Panc1 (cell line): ENCODE measurements around the gene NPAS3. TPM values are rescaled to one million over a fixed set of nuclear protein-coding genes. Genes with fewer than 3 reads are reported as not detected.

Source experiments
- ATAC-seq: fragments of 200-7000 bp; cut with Tn5 transposase; 2 replicates; pipeline ENCODE4 v1.9.1; 2020; ENCODE audit warnings: mild to moderate bottlenecking, moderate library complexity
- BruUV-seq: library from RNA; stranded (reverse); fragments of 400-500 nt; replicated peaks from 2 replicates; lab custom pipeline; 2021; lab: Mats Ljungman, UMichigan
- CTCF ChIA-PET: fragments of 300-600 bp; sonication (Branson Sonifier 250); formaldehyde crosslinking; loops from one replicate; lab custom pipeline; 2022; ENCODE audit warnings: antibody characterized with exemption; lab: Charles Lee
- POLR2A ChIA-PET: fragments of 300-600 bp; sonication (Branson Sonifier 250); formaldehyde crosslinking; loops from one replicate; lab custom pipeline; 2022; ENCODE audit warnings: antibody characterized with exemption; lab: Charles Lee
- DNase-seq: peaks from one replicate; pipeline ENCODE4 v3.0.0-alpha.2; 2010; ENCODE audit warnings: low read depth, low spot score
- H3K27ac ChIP-seq: 2 replicates; pipeline ENCODE4 v1.5.1; 2011; ENCODE audit warnings: mild to moderate bottlenecking, low read length, inconsistent platforms
- H3K27me3 ChIP-seq: fragments of 200-500 bp; sonication (Bioruptor generic); 2 replicates; pipeline ENCODE4 v1.6.0; 2014; ENCODE audit warnings: low read length, inconsistent platforms; ENCODE audit not compliant: control insufficient read depth, insufficient read depth
- H3K36me3 ChIP-seq: fragments of 200-500 bp; sonication (Bioruptor generic); 2 replicates; pipeline ENCODE4 v1.5.1; 2014; ENCODE audit warnings: inconsistent platforms, mild to moderate bottlenecking, low read length, moderate library complexity; ENCODE audit not compliant: control insufficient read depth, insufficient read depth
- H3K4me1 ChIP-seq: 2 replicates; pipeline ENCODE4 v1.5.1; 2011; ENCODE audit warnings: inconsistent platforms, mild to moderate bottlenecking, low read length, moderate library complexity; ENCODE audit not compliant: control insufficient read depth, insufficient read depth
- H3K4me3 ChIP-seq, 2 experiments: 2 replicates each; pipeline ENCODE4 v1.5.1; 2011 to 2012; ENCODE audit warnings: low read depth in 2 of 2, low read length in 2 of 2, mild to moderate bottlenecking in 2 of 2, inconsistent platforms in 1 of 2, moderate library complexity in 1 of 2
- H3K9me3 ChIP-seq: fragments of 200-500 bp; sonication (Bioruptor generic); 2 replicates; pipeline ENCODE4 v1.5.1; 2014; ENCODE audit warnings: low read depth, mild to moderate bottlenecking, inconsistent platforms, low read length, moderate library complexity; ENCODE audit not compliant: control insufficient read depth, insufficient read depth
- POLR2AphosphoS5 ChIP-seq: IDR thresholded peaks from 2 replicates; pipeline ENCODE4 v1.6.1; 2012; ENCODE audit warnings: mild to moderate bottlenecking, low read depth, low read length, moderate library complexity
- SIN3A ChIP-seq: IDR thresholded peaks from 2 replicates; pipeline ENCODE4 v1.6.1; 2012; ENCODE audit warnings: low read depth, mild to moderate bottlenecking, low read length, moderate library complexity, borderline replicate concordance; ENCODE audit not compliant: insufficient read depth
- TCF7L2 ChIP-seq: IDR thresholded peaks from 2 replicates; pipeline ENCODE4 v1.6.1; 2011; ENCODE audit warnings: mild to moderate bottlenecking, low read depth, low read length, inconsistent platforms
- in situ Hi-C: cut with HindIII; loops from 2 replicates; pipeline ENCODE4 v1.10.0; 2016; ENCODE audit warnings: low sequenced_read_pairs, low pct_unique_long_range_greater_than_20kb
- intact Hi-C: fragments of 100-400 bp; cut with micrococcal nuclease; formaldehyde crosslinking; loops from one replicate; pipeline ENCODE4 v1.10.0; 2022; ENCODE audit not compliant: unreplicated experiment
- total RNA-seq: library from RNA; stranded (reverse); gene quantifications from one replicate; pipeline ENCODE4 v1.2.1, GENCODE V29; 2021; ENCODE audit not compliant: unreplicated experiment
- TF ChIP-seq, protein P1 (sequence below), 2 experiments: IDR thresholded peaks; 2 replicates each; pipeline ENCODE4 v1.6.1; 2011 to 2012; ENCODE audit warnings: low read depth in 2 of 2, control low read depth in 1 of 2, low read length in 1 of 2, mild to moderate bottlenecking in 1 of 2, moderate library complexity in 1 of 2; ENCODE audit not compliant: insufficient read depth in 1 of 2
- TF ChIP-seq, protein P2 (sequence below): fragments of 450-650 bp; IDR thresholded peaks from 2 replicates; pipeline ENCODE4 v1.5.1; 2017; ENCODE audit warnings: mild to moderate bottlenecking

The NPAS3 gene
- total RNA-seq, 1 experiment from 2014 or later: 0.23 TPM

DNA sequence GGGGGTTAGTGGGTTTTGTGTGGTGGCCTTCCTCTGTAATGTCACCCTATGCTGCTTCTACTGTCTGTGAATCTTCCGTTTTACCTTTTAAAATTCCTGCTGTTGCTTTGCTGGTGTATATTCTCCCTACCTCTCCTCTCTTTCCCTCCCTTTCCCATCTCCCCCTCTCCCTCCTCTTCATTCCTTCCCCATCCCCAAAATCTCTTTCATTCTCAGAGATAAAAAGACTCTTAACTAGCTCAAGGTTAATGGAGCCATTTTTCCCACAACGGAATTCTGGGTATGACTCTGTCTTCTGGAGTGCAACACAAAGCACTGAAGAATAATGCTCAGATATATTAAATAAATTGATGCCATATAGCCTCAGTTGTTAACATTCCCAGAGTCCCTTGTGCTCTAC lies 864.1 kb downstream of the NPAS3 start:
- ATAC-seq: no peak
- in situ Hi-C loops: no loop called here
- no peak overlapping the region for H3K27ac ChIP-seq
- H3K4me3 ChIP-seq: no peak overlapping the region
- DNase-seq: no peak
- intact Hi-C loops: no loop called here
- H3K9me3 ChIP-seq: no peaks in the 10 kb centered on the region
- ChIA-PET POLR2A (no interaction called here), CTCF (interaction anchor here (0.7 kb wide), 1 partner anchor 11 kb away, joined by 4 read pairs; no protein-coding TSS in a partner anchor)
- no TSS peak for BruUV-seq
- TF ChIP-seq TCF7L2: no peak
- no peaks in the 10 kb centered on the region for H3K36me3 ChIP-seq
- no peaks in the 10 kb centered on the region for H3K4me1 ChIP-seq
- H3K27me3 ChIP-seq: no peaks in the 10 kb centered on the region

DNA sequence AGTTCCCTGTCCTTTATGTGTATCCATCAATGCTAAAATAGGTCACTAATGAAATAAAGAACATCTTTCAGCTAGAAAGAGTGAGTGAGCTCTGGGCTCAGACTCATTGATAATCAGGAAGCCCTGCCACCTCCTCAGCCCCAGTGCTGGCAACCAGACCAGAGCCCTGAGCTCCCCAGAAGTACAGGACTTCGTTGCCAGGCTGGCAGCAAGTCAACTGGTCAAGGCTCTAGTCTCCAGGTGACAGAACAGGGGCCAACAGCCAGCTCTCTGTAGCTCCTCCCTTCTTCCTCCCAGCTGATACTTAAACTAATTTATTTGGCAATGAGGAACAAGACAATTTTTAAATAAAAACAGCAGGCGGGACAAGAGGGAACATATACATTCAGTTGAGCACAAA lies 866.9 kb downstream of the NPAS3 start:
- Histone ChIP-seq H3K9me3 (no peaks in the 10 kb centered on the region), H3K4me1 (no peaks in the 10 kb centered on the region), H3K4me3 (no peak overlapping the region), H3K27ac (no peak overlapping the region), H3K36me3 (no peaks in the 10 kb centered on the region), H3K27me3 (no peaks in the 10 kb centered on the region)
- DNase-seq (no peak), ATAC-seq (no peak)
- ChIA-PET POLR2A (no interaction called here), CTCF (no interaction called here)
- intact Hi-C loops: no loop called here
- in situ Hi-C loops: no loop called here
- BruUV-seq: no TSS peak
- no peak for TF ChIP-seq POLR2AphosphoS5
- TF ChIP-seq TCF7L2: no peak
- no peak for TF ChIP-seq SIN3A
- TF ChIP-seq, protein P1, sequence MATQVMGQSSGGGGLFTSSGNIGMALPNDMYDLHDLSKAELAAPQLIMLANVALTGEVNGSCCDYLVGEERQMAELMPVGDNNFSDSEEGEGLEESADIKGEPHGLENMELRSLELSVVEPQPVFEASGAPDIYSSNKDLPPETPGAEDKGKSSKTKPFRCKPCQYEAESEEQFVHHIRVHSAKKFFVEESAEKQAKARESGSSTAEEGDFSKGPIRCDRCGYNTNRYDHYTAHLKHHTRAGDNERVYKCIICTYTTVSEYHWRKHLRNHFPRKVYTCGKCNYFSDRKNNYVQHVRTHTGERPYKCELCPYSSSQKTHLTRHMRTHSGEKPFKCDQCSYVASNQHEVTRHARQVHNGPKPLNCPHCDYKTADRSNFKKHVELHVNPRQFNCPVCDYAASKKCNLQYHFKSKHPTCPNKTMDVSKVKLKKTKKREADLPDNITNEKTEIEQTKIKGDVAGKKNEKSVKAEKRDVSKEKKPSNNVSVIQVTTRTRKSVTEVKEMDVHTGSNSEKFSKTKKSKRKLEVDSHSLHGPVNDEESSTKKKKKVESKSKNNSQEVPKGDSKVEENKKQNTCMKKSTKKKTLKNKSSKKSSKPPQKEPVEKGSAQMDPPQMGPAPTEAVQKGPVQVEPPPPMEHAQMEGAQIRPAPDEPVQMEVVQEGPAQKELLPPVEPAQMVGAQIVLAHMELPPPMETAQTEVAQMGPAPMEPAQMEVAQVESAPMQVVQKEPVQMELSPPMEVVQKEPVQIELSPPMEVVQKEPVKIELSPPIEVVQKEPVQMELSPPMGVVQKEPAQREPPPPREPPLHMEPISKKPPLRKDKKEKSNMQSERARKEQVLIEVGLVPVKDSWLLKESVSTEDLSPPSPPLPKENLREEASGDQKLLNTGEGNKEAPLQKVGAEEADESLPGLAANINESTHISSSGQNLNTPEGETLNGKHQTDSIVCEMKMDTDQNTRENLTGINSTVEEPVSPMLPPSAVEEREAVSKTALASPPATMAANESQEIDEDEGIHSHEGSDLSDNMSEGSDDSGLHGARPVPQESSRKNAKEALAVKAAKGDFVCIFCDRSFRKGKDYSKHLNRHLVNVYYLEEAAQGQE (IDR thresholded peaks at IDR 0.05; ENCODE audit: insufficient read depth in 1 of 2, low read depth in 2 of 2, low read length in 1 of 2): no peak
- TF ChIP-seq, protein P2, sequence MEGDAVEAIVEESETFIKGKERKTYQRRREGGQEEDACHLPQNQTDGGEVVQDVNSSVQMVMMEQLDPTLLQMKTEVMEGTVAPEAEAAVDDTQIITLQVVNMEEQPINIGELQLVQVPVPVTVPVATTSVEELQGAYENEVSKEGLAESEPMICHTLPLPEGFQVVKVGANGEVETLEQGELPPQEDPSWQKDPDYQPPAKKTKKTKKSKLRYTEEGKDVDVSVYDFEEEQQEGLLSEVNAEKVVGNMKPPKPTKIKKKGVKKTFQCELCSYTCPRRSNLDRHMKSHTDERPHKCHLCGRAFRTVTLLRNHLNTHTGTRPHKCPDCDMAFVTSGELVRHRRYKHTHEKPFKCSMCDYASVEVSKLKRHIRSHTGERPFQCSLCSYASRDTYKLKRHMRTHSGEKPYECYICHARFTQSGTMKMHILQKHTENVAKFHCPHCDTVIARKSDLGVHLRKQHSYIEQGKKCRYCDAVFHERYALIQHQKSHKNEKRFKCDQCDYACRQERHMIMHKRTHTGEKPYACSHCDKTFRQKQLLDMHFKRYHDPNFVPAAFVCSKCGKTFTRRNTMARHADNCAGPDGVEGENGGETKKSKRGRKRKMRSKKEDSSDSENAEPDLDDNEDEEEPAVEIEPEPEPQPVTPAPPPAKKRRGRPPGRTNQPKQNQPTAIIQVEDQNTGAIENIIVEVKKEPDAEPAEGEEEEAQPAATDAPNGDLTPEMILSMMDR: no peak

DNA sequence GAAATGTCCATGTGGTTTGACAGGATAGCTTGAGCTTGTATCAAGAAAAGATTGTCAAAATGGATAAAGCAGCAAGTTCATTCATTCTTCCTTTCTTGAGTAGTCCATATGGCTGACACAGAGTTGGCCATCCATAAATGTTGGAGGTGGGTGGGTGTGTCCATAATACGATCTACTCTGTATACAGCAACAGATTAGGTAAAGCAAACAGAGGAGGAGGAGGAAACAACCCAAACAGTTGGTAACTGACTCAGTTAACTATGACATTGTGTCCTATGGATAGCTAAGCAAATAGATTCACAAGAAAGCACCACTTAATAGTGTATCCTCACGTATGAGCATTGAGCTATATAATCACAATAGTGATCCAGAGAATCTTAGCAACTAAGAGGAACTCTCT lies 868.2 kb downstream of the NPAS3 start:
- H3K27me3 ChIP-seq: no peaks in the 10 kb centered on the region
- DNase-seq (no peak), ATAC-seq (no peak)
- ChIA-PET CTCF (no interaction called here), POLR2A (no interaction called here)
- no peaks in the 10 kb centered on the region for H3K4me1 ChIP-seq
- H3K27ac ChIP-seq: no peak overlapping the region
- H3K9me3 ChIP-seq: no peaks in the 10 kb centered on the region
- in situ Hi-C loops: no loop called here
- intact Hi-C loops: no loop called here
- no peak overlapping the region for H3K4me3 ChIP-seq
- no peak for TF ChIP-seq TCF7L2
- TF ChIP-seq, protein P2: no peak
- no peak for TF ChIP-seq SIN3A
- no peak for TF ChIP-seq POLR2AphosphoS5
- TF ChIP-seq, protein P1 (IDR thresholded peaks at IDR 0.05; ENCODE audit: insufficient read depth in 1 of 2, low read depth in 2 of 2, low read length in 1 of 2): no peak
- no TSS peak for BruUV-seq
- no peaks in the 10 kb centered on the region for H3K36me3 ChIP-seq
